ENCODE results near the gene UNC5B.

GRCh38 chr10:71267508-71268240 lies 55.3 kb downstream of the UNC5B start:
- TF ChIP-seq CTCF (IDR thresholded peaks at IDR 0.05; ENCODE audit: poor library complexity) (no peak), EZH2 (IDR thresholded peaks at IDR 0.05; ENCODE audit: borderline replicate concordance) (no peak), EZH2phosphoT487 (IDR thresholded peaks at IDR 0.05; ENCODE audit: low read depth, severe bottlenecking, unreplicated experiment) (no peak)
